ENCODE results near the gene CDYL.
A peak's percentile ranks its signal among the peaks of the same experiment; 100 is the strongest.
"Not testable (repeated sequence)": the region's sequence is repeated elsewhere in the genome, so short reads cannot be mapped to it uniquely, and the experiment has no call there.

CDYL gene

GRCh38 chr6:4805553-4806336 lies 29.5 kb downstream of the CDYL start:
- peak; percentile 51 for DNase-seq

DNA sequence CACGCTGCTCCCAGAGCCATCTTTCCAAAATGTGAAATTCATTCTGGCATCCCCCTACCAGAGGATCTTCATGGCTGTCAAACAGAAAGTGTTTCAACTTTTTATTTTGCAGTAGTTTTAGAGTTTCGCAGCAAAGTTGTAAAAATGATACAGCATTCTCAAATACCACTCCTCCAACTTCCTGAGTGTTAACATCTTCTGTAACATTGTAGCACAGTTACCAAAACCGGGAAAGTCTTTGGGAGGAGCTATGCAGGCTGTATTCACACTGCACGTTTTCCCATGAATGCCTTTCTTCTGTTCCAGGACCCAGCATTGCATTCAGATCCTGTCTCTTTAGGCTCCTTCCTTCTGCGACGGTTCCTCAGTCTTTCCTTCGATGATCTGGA lies 30.1 kb downstream of the CDYL start:
- no peak for DNase-seq

DNA sequence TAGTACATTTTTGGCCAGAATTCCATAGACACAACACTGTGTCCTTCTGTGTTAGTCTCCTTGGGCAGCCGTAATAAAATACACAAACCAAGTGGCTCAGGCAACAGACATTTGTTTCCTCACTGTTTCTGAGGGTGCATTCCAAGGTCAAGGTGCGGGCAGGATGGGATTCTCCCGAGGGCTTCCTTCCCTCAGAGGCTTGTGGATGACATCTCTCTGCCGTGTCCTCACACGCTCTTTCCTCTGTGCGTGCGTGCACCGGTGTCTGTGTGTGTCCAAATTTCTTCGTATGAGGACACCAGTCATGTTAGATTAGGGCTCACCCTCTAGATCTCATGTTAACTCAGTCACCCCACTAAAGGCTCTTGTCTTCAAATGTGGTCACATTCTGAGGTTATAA lies 30.6 kb downstream of the CDYL start:
- DNase-seq = no peak

DNA sequence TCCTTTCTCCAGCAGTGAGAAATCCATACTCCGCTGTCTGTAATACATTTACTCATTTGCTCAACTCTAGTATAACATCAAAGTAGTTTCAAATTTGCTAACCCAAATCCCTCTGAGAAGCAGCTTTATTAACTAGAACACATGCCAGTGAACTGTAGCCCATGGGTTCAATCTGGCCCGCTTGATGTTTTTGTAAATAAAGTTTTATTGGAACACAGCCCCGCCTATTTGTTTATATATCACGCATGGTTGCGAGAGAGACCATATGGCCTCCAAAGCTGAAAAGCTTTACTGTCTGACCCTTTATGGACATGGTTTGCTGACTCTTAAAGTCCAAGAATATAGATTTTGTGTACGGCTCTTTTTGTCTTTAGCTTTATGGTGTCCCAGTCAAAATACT lies 32.2 kb downstream of the CDYL start:
- DNase-seq = no peak

GRCh38 chr6:4809999-4810918 lies 34.1 kb downstream of the CDYL start:
- DNase-seq = no peak

- DNase-seq = no peak
Measured at GRCh38 chr6:4812068-4812467, 35.9 kb downstream of the CDYL start.

DNA sequence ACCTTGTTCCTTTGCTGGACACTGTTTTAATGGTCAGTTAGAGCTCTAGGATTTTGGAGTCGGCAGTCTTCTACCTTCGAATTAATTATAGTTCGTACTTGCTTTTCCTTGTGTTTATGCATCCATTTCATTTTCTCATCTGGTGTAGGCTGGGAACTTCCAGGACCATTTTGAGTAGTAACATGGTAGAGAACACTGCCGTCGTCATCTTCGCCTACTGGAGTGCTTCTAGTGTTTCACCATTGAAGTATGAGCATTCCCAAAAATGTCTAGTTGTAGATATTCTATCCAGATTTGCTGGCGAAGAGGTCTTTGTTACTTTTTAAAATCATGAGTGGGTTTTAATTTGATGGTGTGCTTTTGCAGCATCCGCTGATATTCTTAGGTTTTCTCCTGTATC lies 36.9 kb downstream of the CDYL start:
- DNase-seq = no peak

GRCh38 chr6:4814212-4814611 lies 38.0 kb downstream of the CDYL start:
- DNase-seq = no peak

DNA sequence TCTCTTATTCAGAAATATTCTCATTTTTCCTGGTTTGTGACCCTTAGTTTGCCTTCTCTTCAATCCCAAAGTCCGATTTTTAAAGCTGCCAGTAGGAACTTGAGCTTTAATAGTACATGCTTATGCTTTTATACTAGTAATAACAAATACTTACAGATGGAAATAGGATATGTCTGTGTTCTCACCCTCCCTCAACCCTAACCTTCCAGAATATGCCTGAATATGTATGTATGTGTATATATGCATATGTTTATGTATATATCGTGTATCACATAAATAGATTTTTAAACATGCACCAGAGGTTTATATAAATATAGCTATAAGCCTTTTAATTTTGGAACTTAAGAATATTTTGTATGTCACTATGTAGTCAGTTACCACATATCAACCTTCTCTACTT lies 38.8 kb downstream of the CDYL start:
- no peak for DNase-seq

GRCh38 chr6:4815584-4815983 lies 39.4 kb downstream of the CDYL start:
- no peak for DNase-seq

DNA sequence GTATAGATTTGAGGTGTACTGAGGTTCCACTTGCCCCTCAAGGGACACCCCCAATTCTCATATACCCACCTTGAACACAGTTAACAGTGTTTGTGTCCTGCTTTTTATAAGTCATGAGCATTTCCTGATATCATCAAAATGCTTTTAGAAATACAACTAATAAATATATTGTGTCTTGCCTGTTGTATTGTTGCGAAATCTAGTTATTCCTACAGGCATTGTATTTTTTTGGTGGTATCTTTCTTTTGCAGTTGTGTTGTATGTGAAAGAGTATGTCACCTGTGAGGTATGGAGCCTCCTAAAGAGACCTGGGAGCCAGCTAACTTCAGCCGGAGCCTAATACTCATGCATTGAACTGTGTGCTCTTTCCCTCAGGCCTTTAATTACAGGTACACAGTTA lies 40.7 kb downstream of the CDYL start:
- no peak for DNase-seq

- DNase-seq = no peak
Measured at GRCh38 chr6:4817551-4817950, 41.3 kb downstream of the CDYL start.

GRCh38 chr6:4818272-4818938 lies 42.2 kb downstream of the CDYL start:
- no peak for DNase-seq

GRCh38 chr6:4819706-4820283 lies 43.6 kb downstream of the CDYL start:
- no peak for DNase-seq

- no peak for DNase-seq
Measured at GRCh38 chr6:4820704-4821276, 44.6 kb downstream of the CDYL start.

GRCh38 chr6:4822476-4822875 lies 46.3 kb downstream of the CDYL start:
- DNase-seq = no peak

DNA sequence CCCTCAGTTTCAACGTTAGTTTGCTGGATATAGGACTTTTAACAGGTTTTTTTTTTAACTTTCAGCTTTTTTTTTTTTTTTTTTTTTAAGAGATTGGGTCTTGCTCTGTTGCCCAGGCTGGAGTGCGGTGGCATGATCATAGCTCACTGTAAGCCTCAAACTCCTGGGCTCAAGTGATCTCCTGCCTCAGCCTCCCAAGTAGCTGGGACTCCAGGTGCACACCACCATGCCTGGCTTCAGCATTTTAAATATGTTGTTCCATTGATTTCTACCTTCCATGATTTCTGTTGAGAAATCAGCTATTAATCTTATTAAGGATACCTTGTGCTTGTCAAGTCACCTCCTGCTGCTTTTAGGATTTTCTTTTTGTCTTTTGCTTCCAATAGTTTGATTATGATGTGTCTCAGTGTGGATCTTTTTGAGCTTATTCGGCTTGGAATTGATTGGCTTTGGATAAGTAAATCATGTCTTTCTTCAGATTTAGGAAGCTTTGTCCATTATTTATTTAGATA lies 52.0 kb downstream of the CDYL start:
- DNase-seq = no peak

DNA sequence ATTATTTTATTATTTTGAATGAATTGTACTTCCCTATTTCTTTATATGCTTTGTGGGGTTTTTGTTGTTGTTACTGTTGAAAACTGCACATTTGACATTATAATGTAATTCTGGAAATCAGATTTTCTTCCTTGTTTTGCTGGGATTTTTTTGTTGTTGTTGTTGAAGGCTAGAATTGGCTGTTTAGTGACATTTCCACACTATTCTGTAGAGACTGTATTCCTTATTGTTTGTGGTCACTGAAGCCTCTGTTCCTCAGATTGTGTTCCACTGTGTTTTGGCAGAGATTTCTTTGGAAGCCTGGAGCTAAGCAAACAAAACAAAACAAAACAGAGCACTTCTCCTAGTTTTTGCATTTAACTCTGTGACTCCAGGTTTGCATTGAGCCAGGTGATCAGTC lies 52.9 kb downstream of the CDYL start:
- no peak for DNase-seq

- DNase-seq = not testable (repeated sequence)
Measured at GRCh38 chr6:4835540-4835939, 59.3 kb downstream of the CDYL start.

- DNase-seq = no peak
Measured at GRCh38 chr6:4840169-4840568, 64.0 kb downstream of the CDYL start.

DNA sequence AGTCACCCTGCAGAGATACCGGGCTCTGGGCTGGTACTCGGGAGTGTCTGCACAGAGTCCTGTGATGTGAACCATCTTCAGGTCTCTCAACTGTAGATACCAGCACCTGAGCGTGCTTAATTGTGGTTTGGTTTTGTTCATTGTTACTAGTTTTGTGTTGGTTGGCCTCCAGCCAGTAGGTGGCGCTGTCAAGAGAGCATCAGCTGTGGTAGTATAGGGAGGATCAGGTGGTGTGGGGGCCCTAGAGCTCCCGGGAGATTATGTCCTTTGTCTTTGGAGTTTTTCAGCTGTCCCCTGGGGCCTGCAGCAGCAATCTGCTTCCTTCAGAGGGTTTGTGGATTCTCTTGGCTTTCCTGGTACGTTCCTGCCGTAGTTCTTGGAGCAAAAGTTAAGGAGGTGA lies 67.9 kb downstream of the CDYL start:
- DNase-seq = no peak

- DNase-seq = no peak
Measured at GRCh38 chr6:4846387-4846786, 70.2 kb downstream of the CDYL start.

All from NCI-H1092 treated with DMSO at 0.1 percent for 48 hours (cell line).